NCI-H526 treated with DMSO at 0.1 percent for 48 hours (cell line): Measurements from ENCODE around the gene AP1AR.
"Not testable (repeated sequence)": the region's sequence is repeated elsewhere in the genome, so short reads cannot be mapped to it uniquely, and the experiment has no call there.

ENCODE experiments used
- DNase-seq: peaks from one replicate; lab custom pipeline; 2025; lab: John Stamatoyannopoulos, UW

Gene AP1AR

GRCh38 chr4:112231779-112232713 is at the start of gene AP1AR:
Gene AP1AR (plus strand): TSS chr4:112231787. CDS start chr4:112232092, 305 bp downstream.
- DNase-seq, result peak; percentile 70

- DNase-seq, result no peak
These were observed 49.0 kb upstream of the AP1AR start for GRCh38 chr4:112182604-112183003.

GRCh38 chr4:112183252-112183651 is 48.3 kb upstream of the AP1AR start:
- no peak for DNase-seq

- no peak for DNase-seq
These were observed 47.1 kb upstream of the AP1AR start for GRCh38 chr4:112184438-112184837.

- no peak for DNase-seq
These were observed 46.3 kb upstream of the AP1AR start for GRCh38 chr4:112185334-112185733.

GRCh38 chr4:112185740-112186670 is 45.6 kb upstream of the AP1AR start:
- DNase-seq, result no peak

- no peak for DNase-seq
These were observed 41.8 kb upstream of the AP1AR start for GRCh38 chr4:112189754-112190153.

- peak; percentile 51 for DNase-seq
These were observed 40.9 kb upstream of the AP1AR start for GRCh38 chr4:112190684-112191083.

GRCh38 chr4:112196461-112196860 is 35.1 kb upstream of the AP1AR start:
- no peak for DNase-seq

GRCh38 chr4:112199041-112199440 is 32.5 kb upstream of the AP1AR start:
- no peak for DNase-seq

GRCh38 chr4:112201915-112202505 is 29.6 kb upstream of the AP1AR start:
- no peak for DNase-seq

GRCh38 chr4:112203593-112203992 is 28.0 kb upstream of the AP1AR start:
- no peak for DNase-seq

GRCh38 chr4:112206431-112206830 is 25.2 kb upstream of the AP1AR start:
- no peak for DNase-seq

- not testable (repeated sequence) for DNase-seq
These were observed 23.2 kb upstream of the AP1AR start for GRCh38 chr4:112208137-112209095.

GRCh38 chr4:112210777-112211176 is 20.8 kb upstream of the AP1AR start:
- DNase-seq, result no peak

- DNase-seq, result no peak
These were observed 18.5 kb upstream of the AP1AR start for GRCh38 chr4:112213091-112213490.

GRCh38 chr4:112213856-112214255 is 17.7 kb upstream of the AP1AR start:
- no peak for DNase-seq

- DNase-seq, result peak; percentile 20
These were observed 17.0 kb upstream of the AP1AR start for GRCh38 chr4:112214390-112215264.

- no peak for DNase-seq
These were observed 11.7 kb upstream of the AP1AR start for GRCh38 chr4:112219826-112220366.
